Vagina (tissue), 2 donors: Measurements from ENCODE around the gene ADGRG6. TPM values are rescaled to one million over a fixed set of nuclear protein-coding genes. Genes with fewer than 3 reads are reported as not detected.

Source experiments
- DNase-seq, 2 donors: peaks; one replicate each; pipeline ENCODE4 v3.0.0-alpha.2; 2017; ENCODE audit errors: extremely low spot score in 2 of 2
- H3K27ac ChIP-seq: fragments of 200-600 bp; sonication (generic); one replicate; pipeline ENCODE4 v1.5.1; 2019
- H3K27me3 ChIP-seq: fragments of 200-600 bp; sonication (generic); one replicate; pipeline ENCODE4 v1.5.1; 2019
- H3K36me3 ChIP-seq, 2 donors: fragments of 200-600 bp; sonication (generic); one replicate each; pipeline ENCODE4 v1.5.1; 2017 to 2019
- H3K4me1 ChIP-seq: fragments of 200-600 bp; sonication (generic); one replicate; pipeline ENCODE4 v1.5.1; 2019
- H3K4me3 ChIP-seq, 2 donors: fragments of 200-600 bp; sonication (generic); 1 replicate in 1 of 2; 2 replicates in 1 of 2; pipeline ENCODE4 v1.5.1; 2016 to 2019
- H3K9me3 ChIP-seq: fragments of 200-600 bp; sonication (generic); one replicate; pipeline ENCODE4 v1.5.1; 2019
- POLR2A ChIP-seq, 2 donors: fragments of 450-650 bp; IDR thresholded peaks; one replicate each; pipeline ENCODE4 v1.6.1; 2017; ENCODE audit warnings: antibody characterized with exemption in 2 of 2, mild to moderate bottlenecking in 2 of 2, moderate library complexity in 2 of 2
- POLR2AphosphoS5 ChIP-seq, 2 donors: sonication (generic); formaldehyde crosslinking; IDR thresholded peaks; one replicate each; pipeline ENCODE4 v1.9.0; 2017; ENCODE audit warnings: antibody characterized with exemption in 2 of 2, mild to moderate bottlenecking in 2 of 2, low read depth in 1 of 2; ENCODE audit not compliant: insufficient read depth in 1 of 2
- intact Hi-C: fragments of 100-400 bp; cut with DNase I; formaldehyde crosslinking; loops from one replicate; pipeline ENCODE4 v1.15.1; 2023
- total RNA-seq: library from RNA; depleted of rRNA; stranded (reverse); fragments of >200 nt; gene quantifications from one replicate; pipeline ENCODE4 v1.2.3, GENCODE V29; 2016
- TF ChIP-seq, protein P1 (sequence below), 3 experiments: fragments of 450-650 bp in 2 of 3; fragments of 200-600 bp in 1 of 3; sonication (generic) in 1 of 3; IDR thresholded peaks; one replicate each; pipeline ENCODE4 v1.5.1; 2017 to 2019; ENCODE audit warnings: antibody characterized with exemption in 3 of 3, mild to moderate bottlenecking in 2 of 3, moderate library complexity in 2 of 3

Gene ADGRG6
- total RNA-seq, 1 donor from 2014 or later, result 22.6 TPM

DNA sequence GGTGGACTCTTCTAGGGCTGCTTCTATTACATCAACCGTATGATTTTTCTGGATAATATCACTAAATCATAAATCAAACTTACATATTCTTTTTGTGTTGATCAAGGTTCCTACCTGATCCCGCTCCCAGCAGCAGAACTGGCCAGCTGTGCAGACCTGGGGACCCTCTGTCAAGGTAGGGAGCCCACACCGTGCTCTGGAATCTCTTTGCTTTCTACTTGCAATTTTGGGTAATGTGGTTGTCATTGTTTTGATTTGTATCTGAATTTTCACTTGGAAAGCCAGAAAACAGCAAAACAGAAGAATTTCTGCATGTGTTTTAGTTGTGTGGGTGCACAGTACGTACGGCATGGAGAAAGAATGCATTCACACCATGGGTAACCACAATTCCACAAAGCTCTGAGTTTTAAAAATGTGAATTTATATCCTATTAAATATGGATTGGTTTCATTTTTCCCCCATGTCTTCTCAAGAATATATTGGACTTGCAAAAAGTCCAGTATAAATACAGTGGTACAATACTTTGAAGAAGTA, 80.1 kb downstream of the ADGRG6 start:
- Histone ChIP-seq H3K4me3 (no peak overlapping the region), H3K27ac (no peak overlapping the region), H3K4me1 (peaks cover 6% of the 10 kb centered on the region), H3K36me3 (no peaks in the 10 kb centered on the region), H3K9me3 (no peaks in the 10 kb centered on the region), H3K27me3 (no peaks in the 10 kb centered on the region)
- intact Hi-C loops, result no loop called here
- TF ChIP-seq, protein P1, sequence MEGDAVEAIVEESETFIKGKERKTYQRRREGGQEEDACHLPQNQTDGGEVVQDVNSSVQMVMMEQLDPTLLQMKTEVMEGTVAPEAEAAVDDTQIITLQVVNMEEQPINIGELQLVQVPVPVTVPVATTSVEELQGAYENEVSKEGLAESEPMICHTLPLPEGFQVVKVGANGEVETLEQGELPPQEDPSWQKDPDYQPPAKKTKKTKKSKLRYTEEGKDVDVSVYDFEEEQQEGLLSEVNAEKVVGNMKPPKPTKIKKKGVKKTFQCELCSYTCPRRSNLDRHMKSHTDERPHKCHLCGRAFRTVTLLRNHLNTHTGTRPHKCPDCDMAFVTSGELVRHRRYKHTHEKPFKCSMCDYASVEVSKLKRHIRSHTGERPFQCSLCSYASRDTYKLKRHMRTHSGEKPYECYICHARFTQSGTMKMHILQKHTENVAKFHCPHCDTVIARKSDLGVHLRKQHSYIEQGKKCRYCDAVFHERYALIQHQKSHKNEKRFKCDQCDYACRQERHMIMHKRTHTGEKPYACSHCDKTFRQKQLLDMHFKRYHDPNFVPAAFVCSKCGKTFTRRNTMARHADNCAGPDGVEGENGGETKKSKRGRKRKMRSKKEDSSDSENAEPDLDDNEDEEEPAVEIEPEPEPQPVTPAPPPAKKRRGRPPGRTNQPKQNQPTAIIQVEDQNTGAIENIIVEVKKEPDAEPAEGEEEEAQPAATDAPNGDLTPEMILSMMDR (IDR thresholded peaks at IDR 0.05), result no peak
- no peak for TF ChIP-seq POLR2A (IDR thresholded peaks at IDR 0.05)
- TF ChIP-seq POLR2AphosphoS5 (IDR thresholded peaks at IDR 0.05; ENCODE audit: insufficient read depth in 1 of 2, low read depth in 1 of 2), result no peak
- DNase-seq, result no peak

DNA sequence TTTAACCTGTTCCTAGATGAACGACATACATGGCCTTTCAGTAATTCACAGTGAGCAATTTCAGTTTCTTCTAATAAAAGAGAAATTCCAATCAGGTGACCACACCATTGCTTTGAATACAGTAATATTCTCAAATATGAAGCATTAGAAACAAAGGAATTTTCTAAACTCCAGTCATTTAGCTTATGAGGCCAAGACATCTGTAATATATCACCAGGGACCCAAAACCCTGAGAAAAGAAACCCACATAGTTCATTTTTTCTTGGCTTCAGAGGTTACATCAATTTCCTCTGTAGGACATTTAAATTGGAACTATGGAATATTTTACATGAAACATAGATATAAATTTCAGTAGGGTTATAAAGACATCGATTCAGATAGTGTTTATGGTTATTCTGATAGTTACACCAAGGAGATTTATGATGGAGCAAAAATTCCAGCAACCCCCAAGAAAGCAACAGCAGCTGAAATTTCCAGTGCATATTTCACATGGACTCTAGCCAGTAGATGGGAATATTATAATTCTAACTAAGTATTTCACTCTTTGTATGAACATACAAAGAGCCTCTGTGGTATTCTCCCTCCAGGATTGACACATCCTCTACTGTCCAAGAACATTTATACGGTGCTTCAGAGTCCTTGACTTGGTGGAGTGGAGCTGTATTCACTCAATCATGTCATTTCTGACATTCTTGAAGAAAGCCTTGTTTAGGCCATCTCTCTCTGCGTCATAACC, 82.9 kb downstream of the ADGRG6 start:
- no peak overlapping the region for H3K27ac ChIP-seq
- no peaks in the 10 kb centered on the region for H3K27me3 ChIP-seq
- no peaks in the 10 kb centered on the region for H3K9me3 ChIP-seq
- intact Hi-C loops, result no loop called here
- H3K36me3 ChIP-seq, result no peaks in the 10 kb centered on the region
- DNase-seq, result no peak
- H3K4me1 ChIP-seq, result no peaks in the 10 kb centered on the region
- TF ChIP-seq POLR2A (IDR thresholded peaks at IDR 0.05) (no peak), POLR2AphosphoS5 (IDR thresholded peaks at IDR 0.05; ENCODE audit: insufficient read depth in 1 of 2, low read depth in 1 of 2) (no peak)
- TF ChIP-seq, protein P1 (IDR thresholded peaks at IDR 0.05), result no peak
- H3K4me3 ChIP-seq, result no peak overlapping the region

DNA sequence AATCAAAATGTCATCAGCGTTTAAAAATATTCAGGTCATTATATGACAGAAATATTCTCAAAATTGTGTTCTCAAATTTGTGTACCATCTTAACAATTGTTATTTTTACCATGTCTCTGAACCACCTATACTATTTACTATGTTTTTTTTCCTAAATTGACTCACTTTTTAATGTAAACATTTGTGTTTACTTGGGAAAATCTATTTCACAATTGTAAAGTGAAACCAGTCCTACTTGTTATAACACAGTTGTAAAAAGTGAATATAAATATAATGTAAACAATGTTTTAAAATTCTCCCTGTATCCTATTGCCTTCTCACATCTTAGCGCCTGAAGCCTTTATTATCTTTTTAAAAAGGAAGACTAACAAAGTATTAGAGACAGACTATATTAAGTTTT, 83.5 kb downstream of the ADGRG6 start:
- Histone ChIP-seq H3K27ac (no peak overlapping the region), H3K4me3 (no peak overlapping the region), H3K4me1 (no peaks in the 10 kb centered on the region), H3K36me3 (no peaks in the 10 kb centered on the region), H3K9me3 (no peaks in the 10 kb centered on the region), H3K27me3 (no peaks in the 10 kb centered on the region)
- intact Hi-C loops, result no loop called here
- no peak for DNase-seq
- TF ChIP-seq POLR2AphosphoS5 (IDR thresholded peaks at IDR 0.05; ENCODE audit: insufficient read depth in 1 of 2, low read depth in 1 of 2) (no peak), POLR2A (IDR thresholded peaks at IDR 0.05) (no peak)
- TF ChIP-seq, protein P1 (IDR thresholded peaks at IDR 0.05), result no peak

DNA sequence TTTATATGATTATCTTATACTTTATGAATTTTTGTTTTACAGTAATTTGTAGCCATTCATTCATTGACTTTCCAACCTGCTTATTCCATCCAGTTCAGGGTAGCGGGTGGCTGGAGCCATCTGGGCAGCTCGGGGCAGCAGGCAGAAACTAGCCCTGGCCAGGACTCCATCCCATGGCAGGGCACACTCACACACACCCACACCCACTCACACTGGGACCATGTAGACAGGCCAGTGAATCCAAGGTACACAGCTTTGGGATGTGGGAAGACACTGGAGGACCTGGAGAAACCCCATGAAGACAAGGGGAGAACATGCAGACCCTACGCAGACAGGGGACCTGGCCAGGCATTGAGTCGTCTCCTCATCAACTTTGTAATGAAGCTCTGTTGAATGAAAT, 84.8 kb downstream of the ADGRG6 start:
- H3K4me3 ChIP-seq, result no peak overlapping the region
- no peak for TF ChIP-seq POLR2AphosphoS5 (IDR thresholded peaks at IDR 0.05; ENCODE audit: insufficient read depth in 1 of 2, low read depth in 1 of 2)
- intact Hi-C loops, result no loop called here
- H3K27ac ChIP-seq, result no peak overlapping the region
- no peaks in the 10 kb centered on the region for H3K4me1 ChIP-seq
- H3K9me3 ChIP-seq, result no peaks in the 10 kb centered on the region
- no peaks in the 10 kb centered on the region for H3K27me3 ChIP-seq
- no peaks in the 10 kb centered on the region for H3K36me3 ChIP-seq
- no peak for DNase-seq

DNA sequence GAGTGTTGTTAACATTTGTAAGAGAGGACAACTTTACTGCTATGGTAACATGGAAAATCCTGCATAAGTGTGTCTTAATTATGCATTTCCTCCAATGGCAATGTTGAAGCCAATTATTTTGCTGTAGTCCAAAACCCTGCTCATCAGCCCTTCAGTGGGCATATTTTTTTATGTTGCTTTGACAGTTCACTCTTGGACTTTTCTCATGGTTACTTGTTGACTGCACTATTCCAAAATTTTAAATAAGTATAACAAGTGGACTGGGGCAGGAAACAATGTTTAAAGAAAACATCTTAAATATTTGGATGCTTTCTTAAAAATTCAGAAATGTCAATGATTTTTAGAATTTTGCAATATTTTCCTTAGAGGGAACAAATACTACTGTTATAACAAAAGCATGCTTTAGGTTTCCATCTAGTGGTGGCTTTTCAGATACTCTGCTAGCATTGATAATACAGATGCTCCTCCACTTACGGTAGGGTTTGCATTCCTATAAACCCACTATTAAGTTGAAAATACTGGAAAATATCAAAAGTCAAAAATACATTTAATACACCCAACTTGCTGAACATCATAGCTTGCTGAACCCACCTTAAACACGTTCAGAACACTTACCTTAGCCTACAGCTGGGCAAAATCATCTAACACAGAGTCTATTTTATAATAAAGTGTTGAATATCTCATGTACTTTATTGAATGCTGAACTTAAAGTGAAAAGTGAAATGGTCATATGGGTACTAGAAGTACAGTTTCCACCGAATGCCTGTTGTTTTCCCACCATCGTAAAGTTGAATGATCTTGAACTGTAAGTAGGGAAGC, 86.4 kb downstream of the ADGRG6 start:
- H3K9me3 ChIP-seq, result no peaks in the 10 kb centered on the region
- no peak overlapping the region for H3K4me3 ChIP-seq
- TF ChIP-seq POLR2A (IDR thresholded peaks at IDR 0.05), result no peak
- TF ChIP-seq, protein P1 (IDR thresholded peaks at IDR 0.05), result peak in 2 of 3 experiments; percentile 28 to 43
- intact Hi-C loops, result no loop called here
- no peaks in the 10 kb centered on the region for H3K27me3 ChIP-seq
- no peaks in the 10 kb centered on the region for H3K4me1 ChIP-seq
- H3K36me3 ChIP-seq, result no peaks in the 10 kb centered on the region
- DNase-seq, result no peak
- H3K27ac ChIP-seq, result no peak overlapping the region
